NCI-H1694 treated with DMSO at 0.1 percent for 48 hours (cell line): ENCODE measurements around the gene EVI5.
"Not testable (repeated sequence)": the region's sequence is repeated elsewhere in the genome, so short reads cannot be mapped to it uniquely, and the experiment has no call there.

Experiments
- DNase-seq: peaks from one replicate; lab custom pipeline; 2025; lab: John Stamatoyannopoulos, UW

The EVI5 gene

DNA sequence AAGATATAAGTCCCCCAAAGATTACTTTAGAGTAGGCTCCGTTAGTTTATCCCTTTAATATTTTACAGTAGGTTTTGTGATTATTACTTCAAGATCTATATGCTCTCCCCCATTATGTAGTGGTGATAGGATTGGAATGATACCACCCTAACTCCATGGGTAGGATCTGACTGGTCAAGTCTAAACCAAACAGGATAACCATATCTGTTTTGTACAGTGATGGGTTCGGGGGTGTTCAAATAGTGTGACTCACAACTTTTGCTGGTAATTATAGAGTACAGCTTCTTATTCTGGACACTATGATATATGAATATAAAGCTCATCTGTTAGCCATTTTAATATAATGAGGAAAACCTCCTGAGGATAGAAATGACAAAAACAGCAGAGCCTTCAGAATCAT is 212.4 kb downstream of the EVI5 start:
- no peak for DNase-seq

DNA sequence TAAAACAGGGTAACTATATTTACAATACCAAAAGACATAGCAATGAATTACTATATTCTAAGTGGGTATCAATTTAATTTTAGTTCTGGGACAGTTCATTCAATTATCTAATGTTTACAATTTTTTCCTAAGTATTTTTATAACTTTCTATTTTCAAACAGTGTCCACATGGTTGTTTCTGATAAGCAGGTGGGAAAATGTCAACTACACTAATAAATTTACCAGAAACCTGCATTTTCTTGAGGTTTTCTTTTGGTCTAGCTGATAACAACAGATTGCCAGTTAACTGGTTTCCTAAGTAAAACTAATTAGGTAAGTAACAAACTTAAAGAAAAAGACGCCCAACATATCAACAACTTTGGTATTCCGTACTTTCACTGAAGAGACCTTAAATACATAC is 213.3 kb downstream of the EVI5 start:
- DNase-seq, result no peak

DNA sequence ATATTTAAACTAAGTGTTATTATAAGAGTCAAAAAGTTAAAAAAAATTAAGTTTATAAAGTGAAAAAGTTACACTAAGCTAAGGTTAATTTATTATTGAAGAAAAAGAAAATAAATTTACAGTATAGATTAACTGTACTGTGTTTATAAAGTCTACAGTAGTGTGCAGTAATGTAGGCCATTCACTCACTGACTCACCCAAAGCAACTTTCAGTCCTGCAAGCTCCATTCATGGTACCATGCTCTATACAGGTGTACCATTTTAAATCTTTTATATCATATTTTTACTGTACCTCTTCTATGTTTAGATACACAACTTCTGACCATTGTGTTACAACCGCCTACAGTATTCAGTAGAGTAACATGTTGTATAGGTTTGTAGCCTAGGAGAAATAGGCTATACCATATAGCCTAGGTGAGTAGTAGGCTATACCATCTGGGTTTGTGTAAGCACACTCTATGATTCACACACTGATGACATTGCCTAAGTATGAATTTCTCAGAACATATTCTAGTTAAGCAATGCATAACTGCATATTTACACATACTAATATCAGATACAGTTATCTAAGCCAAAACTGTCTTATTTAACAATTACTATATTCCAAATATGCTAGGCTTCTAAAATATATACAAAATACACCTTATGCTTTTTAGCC is 217.6 kb downstream of the EVI5 start:
- no peak for DNase-seq

DNA sequence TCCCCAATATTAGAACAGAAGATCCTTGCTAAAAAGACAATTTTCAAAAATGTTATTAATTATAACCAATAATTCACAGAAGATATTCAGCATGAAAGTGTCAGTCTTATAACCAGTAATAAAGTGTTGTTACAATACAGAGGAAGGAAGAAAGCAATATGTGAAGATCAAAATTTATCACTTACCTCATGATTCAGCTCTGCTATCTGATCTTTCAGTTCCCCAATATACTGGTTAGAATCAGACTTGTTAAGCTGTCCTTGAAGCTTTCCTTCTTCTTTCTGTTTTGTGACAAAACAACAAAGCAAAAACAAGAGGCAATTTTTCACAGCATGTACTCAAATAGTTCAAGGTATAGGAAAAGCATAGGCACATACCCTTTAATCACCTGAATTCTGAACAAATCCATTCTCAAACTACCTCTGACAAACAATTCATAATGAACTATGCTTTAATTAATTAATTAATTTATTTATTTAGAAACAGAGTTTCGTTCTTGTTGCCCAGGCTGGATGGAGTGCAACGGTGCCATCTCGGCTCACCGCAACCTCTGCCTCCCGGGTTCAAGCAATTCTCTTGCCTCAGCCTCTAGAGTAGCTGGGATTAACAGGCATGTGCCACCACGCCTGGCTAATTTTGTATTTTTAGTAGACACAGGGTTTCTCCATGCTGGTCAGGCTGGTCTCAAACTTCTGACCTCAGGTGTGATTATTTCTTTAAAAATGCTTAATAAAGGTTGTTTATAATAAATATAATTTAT is 221.3 kb downstream of the EVI5 start:
- DNase-seq, result no peak

DNA sequence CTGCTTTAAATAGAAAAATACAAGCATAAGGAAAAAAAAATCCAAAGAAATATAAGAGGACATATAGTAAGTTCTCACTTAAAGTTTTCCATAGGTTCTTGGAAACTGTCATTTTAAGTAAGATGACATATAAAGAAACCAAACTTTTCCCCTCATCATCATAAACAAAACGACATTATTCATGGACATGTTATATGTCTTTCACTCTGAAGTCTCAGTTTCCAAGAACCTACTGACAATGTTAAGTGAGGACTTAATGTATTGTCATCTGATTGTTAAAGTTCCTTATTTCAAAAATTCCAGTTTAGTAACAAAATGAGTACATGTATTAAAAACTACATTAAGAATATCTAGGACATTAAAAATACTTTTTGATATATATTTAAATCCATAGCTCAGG is 228.6 kb downstream of the EVI5 start:
- no peak for DNase-seq

DNA sequence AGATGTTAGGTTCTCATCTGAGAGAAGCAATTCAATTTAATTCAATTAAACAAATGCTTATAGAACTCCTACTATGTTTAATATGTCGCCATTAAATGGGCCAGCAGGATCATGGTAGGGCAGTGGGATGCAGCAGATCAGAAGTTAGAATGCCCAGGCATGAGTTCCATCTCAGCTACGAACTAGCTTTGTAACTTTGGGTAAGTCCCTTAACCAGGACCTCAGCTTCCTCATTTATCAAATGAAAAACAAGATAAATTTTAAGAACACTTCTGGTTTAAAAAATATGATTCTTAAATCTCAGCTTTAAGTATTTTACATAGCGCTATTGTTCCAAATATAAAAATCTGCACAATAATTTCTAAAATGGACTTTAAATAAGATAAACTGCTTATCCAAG is 230.7 kb downstream of the EVI5 start:
- no peak for DNase-seq

DNA sequence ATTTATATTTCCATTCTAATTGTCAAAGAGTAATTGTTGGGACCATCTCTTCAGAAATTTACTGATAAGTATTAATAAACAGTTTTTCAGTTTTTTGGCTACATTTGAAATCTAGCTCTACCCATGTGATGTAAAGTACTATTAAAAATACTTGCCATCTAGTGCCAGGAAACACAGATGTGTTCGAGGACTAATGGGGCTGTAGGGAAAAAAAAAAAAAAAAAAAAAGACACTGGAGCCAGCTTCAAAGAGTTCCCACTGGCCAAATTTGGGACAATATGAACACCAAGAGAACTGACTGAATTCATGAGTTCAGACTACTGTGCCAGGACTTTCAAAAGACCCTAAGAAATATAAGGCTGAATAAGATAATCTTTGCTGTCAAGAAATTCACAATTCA is 233.0 kb downstream of the EVI5 start:
- peak; percentile 98 for DNase-seq

DNA sequence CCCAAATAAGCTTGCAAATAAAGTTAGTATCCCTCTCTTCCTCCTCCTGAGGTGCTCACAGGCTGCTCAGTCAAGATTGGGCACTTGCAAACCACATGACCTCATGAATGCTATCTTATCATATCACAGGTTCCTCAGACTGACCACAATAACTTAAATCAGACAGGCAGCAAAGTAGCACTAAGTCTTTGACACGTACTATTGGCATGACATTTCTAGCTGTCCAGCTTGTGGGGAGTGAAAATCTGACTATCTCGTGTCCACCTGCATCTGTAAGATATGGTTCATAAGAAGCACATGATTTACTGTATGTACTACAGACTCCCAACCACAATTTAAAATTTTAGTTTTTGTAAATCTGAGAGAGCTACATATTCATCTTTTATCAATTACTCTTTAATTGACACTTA is 240.1 kb downstream of the EVI5 start:
- no peak for DNase-seq

DNA sequence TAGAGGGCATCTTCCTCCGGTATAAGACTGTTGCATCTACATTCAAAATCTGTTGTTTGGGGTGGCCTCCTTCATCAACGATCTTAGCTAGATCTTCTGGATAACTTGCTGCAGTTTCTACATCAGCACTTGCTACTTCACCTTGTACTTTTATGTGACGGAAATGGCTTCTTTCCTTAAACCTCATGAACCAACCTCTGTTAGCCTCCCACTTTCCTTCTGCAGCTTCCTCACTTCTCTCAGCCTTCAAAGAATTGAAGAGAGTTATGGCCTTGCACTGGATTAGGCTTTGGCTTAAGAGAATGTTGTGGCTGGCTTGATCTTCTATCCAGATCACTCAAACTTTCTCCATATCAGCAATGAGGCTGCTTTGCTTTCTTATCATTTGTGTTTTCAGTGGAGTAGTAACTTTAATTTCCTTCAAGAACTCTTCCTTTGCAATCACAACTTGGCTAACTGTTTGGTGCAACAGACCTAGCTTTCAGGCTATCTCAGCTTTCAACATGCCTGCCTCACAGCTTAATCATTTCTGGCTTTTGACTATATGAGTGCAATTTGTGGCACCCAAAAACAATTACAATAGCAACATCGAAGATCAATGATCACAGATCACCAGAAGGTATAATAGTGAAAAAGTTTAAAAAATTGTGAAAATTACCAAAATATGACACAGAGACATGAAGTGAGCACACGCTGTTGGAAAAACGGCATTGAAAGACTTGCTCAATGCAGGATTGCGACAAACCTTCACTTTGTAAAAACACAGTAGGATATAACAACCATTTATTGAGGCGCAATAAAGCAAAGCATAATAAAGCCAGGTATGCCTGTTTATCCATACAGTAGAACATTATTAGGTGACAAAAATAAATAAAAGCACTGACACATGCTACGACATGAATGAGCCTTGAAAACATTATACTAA is 241.5 kb downstream of the EVI5 start:
- DNase-seq, result no peak

DNA sequence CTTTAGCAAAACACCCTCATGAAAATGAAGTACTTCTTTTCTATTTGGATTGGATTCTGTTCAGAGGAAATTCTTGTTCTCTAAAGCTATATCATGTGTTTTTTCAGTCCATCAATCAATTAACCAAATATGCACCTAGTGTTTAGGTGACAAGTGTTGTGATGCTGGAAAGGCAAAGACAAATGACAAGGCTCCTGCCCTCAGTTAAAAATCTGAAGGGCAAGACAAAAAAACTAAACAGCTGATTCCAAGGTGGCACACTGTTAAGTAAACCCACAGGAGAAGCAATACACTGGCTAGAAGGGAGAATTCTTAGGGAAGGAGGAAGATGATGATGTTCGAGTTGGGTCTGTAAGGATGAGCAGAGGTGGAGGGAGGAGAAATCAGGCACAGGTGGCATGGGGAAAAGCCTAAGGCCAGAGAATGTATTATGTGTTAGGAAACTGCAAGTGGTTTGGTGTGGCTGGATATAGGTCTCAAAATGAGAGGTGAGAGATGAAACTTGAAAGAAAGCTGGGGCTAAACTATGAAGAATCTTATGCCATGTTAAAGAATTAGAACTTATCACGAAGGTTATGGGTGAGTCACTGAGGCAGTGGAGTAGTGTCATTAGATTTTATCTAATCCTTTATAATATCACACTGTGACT is 246.4 kb downstream of the EVI5 start:
- no peak for DNase-seq

DNA sequence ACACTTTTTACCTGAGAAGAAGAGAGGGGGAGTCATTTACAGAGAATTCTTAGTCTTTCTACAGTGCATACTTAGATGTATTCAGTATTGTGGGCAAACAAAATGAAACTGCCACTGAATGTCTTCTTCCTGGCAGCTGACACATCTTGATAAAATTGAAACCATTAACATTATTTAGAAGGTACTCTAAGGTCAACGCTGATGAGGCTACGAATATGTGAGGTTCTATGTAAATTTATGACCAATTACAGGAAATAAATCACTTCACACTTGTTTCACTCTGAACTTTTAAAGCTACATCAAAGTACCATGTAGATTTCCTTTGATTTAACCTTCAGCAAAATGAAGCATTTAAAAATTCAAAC is 246.9 kb downstream of the EVI5 start:
- DNase-seq, result no peak

DNA sequence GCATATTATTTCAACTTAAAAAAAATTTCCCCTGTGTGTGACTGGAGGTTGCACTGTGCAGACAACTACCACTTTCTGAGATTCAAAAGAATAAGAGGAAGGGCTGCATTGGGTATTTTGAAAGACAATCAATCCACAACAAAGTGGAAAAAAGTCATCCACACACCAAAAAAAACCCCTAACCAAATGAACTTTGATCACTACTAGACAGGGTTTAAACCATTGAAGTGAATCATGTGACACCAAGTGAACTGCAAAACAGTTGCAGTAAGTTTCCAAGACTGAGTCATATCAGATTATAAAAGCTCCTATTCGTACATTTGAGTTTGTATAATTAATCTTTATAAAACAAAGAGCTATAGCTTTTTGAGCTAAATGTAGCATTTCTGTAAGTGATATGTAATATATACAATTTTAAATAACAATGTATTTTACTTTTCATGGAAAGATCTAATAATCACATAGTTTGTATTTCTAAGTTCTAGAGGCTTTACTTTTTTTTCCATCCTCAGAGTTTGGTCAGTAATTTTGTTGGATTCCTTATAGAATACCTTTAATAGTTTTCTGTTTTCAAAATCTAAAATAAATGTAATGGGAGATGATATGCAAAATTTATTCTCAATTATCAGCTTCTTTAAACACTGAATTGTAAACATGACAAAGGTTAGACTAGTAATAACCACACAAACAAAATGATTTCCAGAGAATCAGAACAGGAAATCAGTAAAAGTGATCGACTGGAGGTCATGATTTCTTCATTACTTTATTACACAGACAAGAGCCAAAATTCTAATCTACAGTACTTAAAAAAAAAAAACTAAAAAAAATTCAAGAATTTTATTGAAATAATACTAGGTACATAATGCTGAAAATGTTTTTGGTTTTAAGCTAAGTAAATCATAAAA is 247.7 kb downstream of the EVI5 start:
- no peak for DNase-seq

DNA sequence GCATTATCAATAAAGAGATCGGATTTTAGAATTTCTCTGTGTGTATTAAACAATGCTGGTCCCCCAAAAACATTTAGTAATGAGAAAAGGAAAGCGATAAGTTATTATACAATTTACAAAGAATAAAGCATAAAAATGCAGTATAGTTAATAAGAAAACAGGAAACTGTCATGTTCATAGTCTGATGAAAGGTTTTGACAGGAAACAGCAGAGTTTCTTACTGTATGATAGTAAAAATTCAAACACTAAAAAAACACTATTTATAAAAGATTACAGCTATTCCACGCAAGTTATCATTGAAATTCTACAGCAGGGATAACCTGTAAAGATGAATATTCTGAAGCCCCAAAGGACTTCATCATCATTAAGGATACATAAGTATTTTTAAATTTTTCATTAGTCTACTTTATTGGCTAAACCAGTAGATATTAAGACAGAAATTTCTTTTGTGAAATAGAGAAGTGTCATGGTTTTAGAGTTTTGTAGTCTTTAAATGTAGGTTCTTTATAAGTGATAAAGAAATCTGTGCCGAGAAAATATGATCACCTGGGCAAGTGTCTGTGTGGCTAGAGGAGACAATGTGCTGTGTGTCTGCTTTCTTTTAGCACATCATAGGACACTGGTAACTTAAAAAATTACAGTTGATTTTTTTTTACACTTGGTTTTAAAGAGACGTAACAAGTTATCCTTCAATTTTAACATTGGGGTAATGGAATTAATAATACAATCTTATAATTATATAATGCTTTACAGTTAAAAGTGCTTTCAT is 248.5 kb downstream of the EVI5 start:
- no peak for DNase-seq

DNA sequence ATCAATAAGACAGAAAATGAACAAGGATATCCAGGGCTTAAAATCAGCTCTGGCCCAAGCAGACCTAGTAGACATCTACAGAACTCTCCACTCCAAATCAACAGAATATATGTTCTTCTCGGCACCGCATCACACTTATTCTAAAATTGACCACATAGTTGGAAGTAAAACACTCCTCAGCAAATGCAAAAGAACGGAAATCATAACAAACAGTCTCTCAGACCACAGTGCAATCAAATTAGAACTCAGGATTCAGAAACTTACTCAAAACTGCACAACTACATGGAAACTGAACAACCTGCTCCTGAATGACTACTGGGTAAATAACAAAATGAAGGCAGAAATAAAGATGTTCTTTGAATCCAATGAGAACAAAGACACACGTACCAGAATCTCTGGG is 252.5 kb downstream of the EVI5 start:
- not testable (repeated sequence) for DNase-seq

DNA sequence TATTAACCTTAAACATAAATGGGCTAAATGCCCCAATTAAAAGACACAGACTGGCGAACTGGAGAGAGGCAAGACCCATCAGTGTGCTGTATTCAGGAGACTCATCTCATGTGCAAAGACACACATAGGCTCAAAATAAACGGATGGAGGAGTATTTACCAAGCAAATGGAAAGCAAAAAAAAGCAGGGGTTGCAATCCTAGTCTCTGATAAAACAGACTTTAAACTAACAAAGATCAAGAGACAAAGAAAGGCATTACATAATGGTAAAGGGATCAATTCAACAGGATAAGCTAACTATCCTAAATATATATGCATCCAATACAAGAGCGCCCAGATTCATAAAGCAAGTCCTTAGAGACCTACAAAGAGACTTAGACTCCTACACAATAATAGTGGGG is 253.0 kb downstream of the EVI5 start:
- not testable (repeated sequence) for DNase-seq

DNA sequence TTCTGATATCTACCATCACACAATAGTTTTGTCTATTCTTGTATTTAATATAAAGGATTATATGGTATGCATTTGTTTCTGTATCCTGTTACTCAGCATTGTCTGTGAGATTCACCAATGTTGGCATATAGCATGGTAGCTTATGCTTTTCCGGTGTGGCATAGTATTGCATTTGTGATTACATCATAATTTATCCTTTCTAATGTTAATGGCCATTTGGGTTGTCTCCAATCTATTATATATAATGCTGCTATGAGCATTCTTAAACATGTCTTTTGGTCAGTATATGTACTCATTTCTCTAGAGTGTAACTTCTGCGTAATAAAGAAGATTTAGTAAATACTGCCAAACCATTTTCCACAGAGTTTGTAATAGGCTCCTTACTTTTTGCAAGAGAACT is 257.2 kb downstream of the EVI5 start:
- DNase-seq, result no peak

DNA sequence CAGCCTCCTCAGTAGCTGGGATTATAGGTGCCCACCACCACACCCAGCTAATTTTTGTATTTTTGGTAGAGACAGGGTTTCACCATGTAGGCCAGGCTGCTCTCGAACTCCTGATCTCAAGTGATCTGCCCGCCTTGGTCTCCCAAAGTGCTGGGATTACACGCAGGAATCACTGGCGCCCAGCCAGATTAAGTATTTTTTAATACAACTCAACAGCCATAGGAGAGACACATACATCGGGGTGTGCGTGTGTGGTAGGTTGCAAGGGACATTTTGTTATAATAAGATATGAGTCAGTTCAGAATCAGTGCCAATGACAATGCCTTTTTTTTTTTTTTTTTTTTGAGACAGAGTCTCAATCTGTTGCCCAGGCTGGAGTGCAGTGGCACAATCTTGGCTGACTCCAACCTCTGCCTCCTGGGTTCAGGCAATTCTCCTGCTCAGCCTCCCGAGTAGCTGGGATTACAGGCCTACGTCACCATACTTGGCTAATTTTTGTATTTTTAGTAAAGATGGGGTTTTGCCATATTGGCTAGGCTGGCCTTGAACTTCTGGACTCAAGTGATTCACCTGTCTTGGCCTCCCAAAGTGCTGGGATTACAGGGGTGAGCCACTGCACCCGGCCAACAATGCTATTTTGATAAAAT is 259.8 kb downstream of the EVI5 start:
- not testable (repeated sequence) for DNase-seq

DNA sequence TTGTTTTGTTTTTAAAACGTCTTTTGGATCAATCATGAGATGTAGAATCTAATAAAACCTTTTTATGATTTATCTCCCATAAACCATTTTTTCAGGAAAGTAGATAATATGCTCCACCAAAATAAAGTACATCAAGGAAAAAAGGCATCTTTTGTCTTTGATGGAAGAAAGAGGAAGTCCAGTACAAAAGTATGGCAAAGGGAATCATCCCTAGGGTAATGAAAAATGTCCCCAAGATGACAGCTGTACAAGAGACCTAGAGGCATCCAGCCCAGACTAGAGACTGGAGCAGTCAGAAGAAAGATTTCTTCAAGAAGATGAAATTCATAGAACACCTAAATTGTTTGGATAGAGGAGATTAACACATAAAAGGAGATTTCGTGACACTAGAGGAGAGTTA is 265.9 kb downstream of the EVI5 start:
- DNase-seq, result no peak

DNA sequence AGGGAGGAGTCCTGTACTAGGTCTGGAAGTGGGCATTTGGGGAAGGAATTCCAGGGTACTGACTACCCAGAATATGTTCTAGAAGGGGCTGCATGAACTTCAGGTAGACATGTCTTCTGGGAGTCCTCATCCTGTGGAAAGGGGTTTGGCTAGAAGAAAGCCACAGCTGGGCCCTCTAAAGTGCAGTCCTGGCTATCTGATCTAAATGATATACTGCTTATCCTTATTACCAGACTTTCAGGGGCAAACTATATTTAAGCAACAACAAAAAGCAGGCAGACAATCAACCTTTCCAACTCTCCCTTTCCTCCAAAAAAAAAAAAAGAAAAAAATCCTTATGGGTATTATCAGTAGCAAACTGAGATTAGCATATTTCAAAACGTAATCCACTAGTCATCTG is 268.3 kb downstream of the EVI5 start:
- no peak for DNase-seq

DNA sequence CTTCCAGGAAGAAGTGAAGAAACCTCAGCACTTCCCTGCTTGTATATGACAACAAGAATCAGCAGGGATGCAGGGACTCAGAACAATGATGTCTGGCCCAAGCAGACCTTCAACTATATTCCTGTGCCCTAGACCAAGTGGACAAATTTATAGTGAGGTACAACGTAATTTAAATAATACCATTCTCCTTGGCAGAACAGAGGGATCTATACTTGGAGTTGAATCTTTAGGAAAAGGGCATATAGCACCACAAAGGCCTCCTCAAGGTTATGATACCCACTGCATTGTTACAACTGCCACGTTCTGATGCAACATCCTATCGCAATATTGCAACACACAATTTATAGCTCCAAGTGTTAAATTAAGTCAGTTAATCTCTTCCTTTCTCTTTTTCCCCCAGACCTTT is 269.1 kb downstream of the EVI5 start:
- no peak for DNase-seq
